Suppressor macrophage treated with lipopolysaccharide for 1 hour (primary cell): ENCODE measurements around the gene DNAH1.

Source experiments
- DNase-seq, 3 donors: peaks; one replicate each; pipeline ENCODE4 v3.0.0-alpha.2; 2020 to 2022

Gene DNAH1

GRCh38 chr3:52361454-52361853 is 45.3 kb downstream of the DNAH1 start:
- DNase-seq: no peak

- DNase-seq: no peak
These were observed 45.8 kb downstream of the DNAH1 start for GRCh38 chr3:52361898-52362297.

- DNase-seq: no peak
These were observed 48.4 kb downstream of the DNAH1 start for GRCh38 chr3:52364322-52365035.

GRCh38 chr3:52366527-52366926 is 50.4 kb downstream of the DNAH1 start:
- no peak for DNase-seq

GRCh38 chr3:52367891-52368880 is 52.1 kb downstream of the DNAH1 start:
- DNase-seq: no peak

- DNase-seq: no peak
These were observed 54.4 kb downstream of the DNAH1 start for GRCh38 chr3:52370531-52370930.

GRCh38 chr3:52372822-52373504 is 56.8 kb downstream of the DNAH1 start:
- peak; percentile 39 to 66 (median 50) for DNase-seq

GRCh38 chr3:52373676-52374075 is 57.6 kb downstream of the DNAH1 start:
- no peak for DNase-seq

GRCh38 chr3:52374173-52374572 is 58.1 kb downstream of the DNAH1 start:
- DNase-seq: no peak

- no peak for DNase-seq
These were observed 63.5 kb downstream of the DNAH1 start for GRCh38 chr3:52379610-52380009.

- no peak for DNase-seq
These were observed 63.9 kb downstream of the DNAH1 start for GRCh38 chr3:52380023-52380422.

- DNase-seq: no peak
These were observed 65.5 kb downstream of the DNAH1 start for GRCh38 chr3:52381623-52382022.

GRCh38 chr3:52383446-52383845 is 67.3 kb downstream of the DNAH1 start:
- DNase-seq: no peak

- peak in 2 of 3 donors; percentile 26 to 28 for DNase-seq
These were observed 68.1 kb downstream of the DNAH1 start for GRCh38 chr3:52384019-52384761.

GRCh38 chr3:52385157-52385556 is 69.0 kb downstream of the DNAH1 start:
- peak in 2 of 3 donors; percentile 19 to 32 for DNase-seq

GRCh38 chr3:52387481-52387880 is 71.4 kb downstream of the DNAH1 start:
- no peak for DNase-seq

- no peak for DNase-seq
These were observed 72.3 kb downstream of the DNAH1 start for GRCh38 chr3:52388348-52388821.

GRCh38 chr3:52388933-52389332 is 72.8 kb downstream of the DNAH1 start:
- no peak for DNase-seq

- no peak for DNase-seq
These were observed 75.0 kb downstream of the DNAH1 start for GRCh38 chr3:52391096-52391495.

GRCh38 chr3:52392216-52392930 is 76.3 kb downstream of the DNAH1 start:
- DNase-seq: no peak

GRCh38 chr3:52393131-52393807 is 77.2 kb downstream of the DNAH1 start:
- no peak for DNase-seq
